B cell (primary cell): ENCODE measurements around the gene PEX14.

Experiments
- EZH2 ChIP-seq: IDR thresholded peaks from 2 replicates; pipeline ENCODE4 v1.6.1; 2012; ENCODE audit warnings: borderline replicate concordance, low read depth, mild to moderate bottlenecking, moderate library complexity, low read length; ENCODE audit not compliant: insufficient read depth, poor library complexity, severe bottlenecking
- TF ChIP-seq, protein P1 (sequence below): fragments of 200-600 bp; IDR thresholded peaks from one replicate; pipeline ENCODE4 v1.8.0; 2022; ENCODE audit warnings: antibody characterized with exemption, mild to moderate bottlenecking

GRCh38 chr1:10515301-10515975 is 40.7 kb downstream of the PEX14 start:
- TF ChIP-seq, protein P1, sequence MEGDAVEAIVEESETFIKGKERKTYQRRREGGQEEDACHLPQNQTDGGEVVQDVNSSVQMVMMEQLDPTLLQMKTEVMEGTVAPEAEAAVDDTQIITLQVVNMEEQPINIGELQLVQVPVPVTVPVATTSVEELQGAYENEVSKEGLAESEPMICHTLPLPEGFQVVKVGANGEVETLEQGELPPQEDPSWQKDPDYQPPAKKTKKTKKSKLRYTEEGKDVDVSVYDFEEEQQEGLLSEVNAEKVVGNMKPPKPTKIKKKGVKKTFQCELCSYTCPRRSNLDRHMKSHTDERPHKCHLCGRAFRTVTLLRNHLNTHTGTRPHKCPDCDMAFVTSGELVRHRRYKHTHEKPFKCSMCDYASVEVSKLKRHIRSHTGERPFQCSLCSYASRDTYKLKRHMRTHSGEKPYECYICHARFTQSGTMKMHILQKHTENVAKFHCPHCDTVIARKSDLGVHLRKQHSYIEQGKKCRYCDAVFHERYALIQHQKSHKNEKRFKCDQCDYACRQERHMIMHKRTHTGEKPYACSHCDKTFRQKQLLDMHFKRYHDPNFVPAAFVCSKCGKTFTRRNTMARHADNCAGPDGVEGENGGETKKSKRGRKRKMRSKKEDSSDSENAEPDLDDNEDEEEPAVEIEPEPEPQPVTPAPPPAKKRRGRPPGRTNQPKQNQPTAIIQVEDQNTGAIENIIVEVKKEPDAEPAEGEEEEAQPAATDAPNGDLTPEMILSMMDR, result no peak
- no peak for TF ChIP-seq EZH2
